K562 (cell line): ENCODE data around the gene TSPYL4. TPM values are rescaled to one million over a fixed set of nuclear protein-coding genes. Genes with fewer than 3 reads are reported as not detected.

Experiments used
- CCNT2 ChIP-seq: IDR thresholded peaks from 2 replicates; pipeline ENCODE4 v1.6.1; 2011; ENCODE audit warnings: borderline replicate concordance, low read depth, mild to moderate bottlenecking, moderate library complexity, mixed read lengths, low read length; ENCODE audit not compliant: insufficient read length; ENCODE audit errors: extremely low read depth
- EGR1 ChIP-seq: fragments of 450-650 bp; conservative IDR thresholded peaks from 2 replicates; pipeline ENCODE4 v1.6.1; 2017; ENCODE audit warnings: mild to moderate bottlenecking
- ELF4 ChIP-seq: fragments of 450-650 bp; formaldehyde crosslinking; IDR thresholded peaks from 2 replicates; pipeline ENCODE4 v1.4.0; 2022; ENCODE audit warnings: missing genetic modification characterization
- ETV6 ChIP-seq, 3 experiments: fragments of 150-350 bp in 1 of 3; sonication (generic) in 1 of 3; formaldehyde crosslinking in 1 of 3; IDR thresholded peaks; 2 replicates each; pipeline versions ENCODE4 v1.6.1 to v1.8.0; 2014 to 2022; ENCODE audit warnings: borderline replicate concordance in 2 of 3, low read depth in 2 of 3, antibody characterized with exemption in 1 of 3, low read length in 1 of 3, mild to moderate bottlenecking in 1 of 3, missing genetic modification reagents in 1 of 3
- EZH2 ChIP-seq: IDR thresholded peaks from 2 replicates; pipeline ENCODE4 v1.6.1; 2012; ENCODE audit warnings: low read depth, mild to moderate bottlenecking, inconsistent platforms, low read length, borderline replicate concordance
- FOXJ2 ChIP-seq: fragments of 200-800 bp; sonication (Bioruptor generic); IDR thresholded peaks from 2 replicates; pipeline ENCODE4 v1.6.1; 2016; ENCODE audit warnings: missing genetic modification characterization, missing compliant biosample characterization
- MLLT1 ChIP-seq, 2 experiments: fragments of 450-650 bp; IDR thresholded peaks; 2 replicates each; pipeline ENCODE4 v1.6.1; 2016
- OTX1 ChIP-seq: fragments of 450-650 bp; formaldehyde crosslinking; IDR thresholded peaks from 2 replicates; pipeline ENCODE4 v1.4.0; 2022; ENCODE audit warnings: mild to moderate bottlenecking
- PHB ChIP-seq: fragments of 250-450 bp; sonication (Bioruptor Pico); IDR thresholded peaks from 2 replicates; pipeline ENCODE4 v1.5.0; 2021
- PRPF4 ChIP-seq: fragments of 200-400 bp; formaldehyde crosslinking; IDR thresholded peaks from one replicate; pipeline ENCODE4 v1.6.1; 2017; ENCODE audit warnings: low read length, low read depth, mild to moderate bottlenecking; ENCODE audit not compliant: insufficient read depth, poor library complexity, severe bottlenecking
- RAD21 ChIP-seq, 2 experiments: fragments of 250-450 bp in 1 of 2; fragments of 450-650 bp in 1 of 2; sonication (Bioruptor Pico) in 1 of 2; formaldehyde crosslinking in 1 of 2; IDR thresholded peaks in 1 of 2; conservative IDR thresholded peaks in 1 of 2; 2 replicates each; pipeline versions ENCODE4 v1.4.0 to v1.8.0; 2020 to 2022; ENCODE audit warnings: mild to moderate bottlenecking in 2 of 2, moderate library complexity in 1 of 2
- RNF219 ChIP-seq: fragments of 250-450 bp; sonication (Bioruptor Pico); IDR thresholded peaks from 2 replicates; pipeline ENCODE4 v1.5.0; 2022; ENCODE audit warnings: mild to moderate bottlenecking
- YBX1 ChIP-seq: fragments of 450-650 bp; IDR thresholded peaks from 2 replicates; pipeline ENCODE4 v1.7.1; 2016; ENCODE audit warnings: mild to moderate bottlenecking
- ZBTB1 ChIP-seq: sonication (generic); formaldehyde crosslinking; IDR thresholded peaks from 2 replicates; pipeline ENCODE4 v1.8.1; 2023; ENCODE audit warnings: missing genetic modification reagents, low read depth, mild to moderate bottlenecking, borderline replicate concordance
- ZFP30 ChIP-seq: fragments of 250-450 bp; sonication (Bioruptor Pico); IDR thresholded peaks from 2 replicates; pipeline ENCODE4 v1.8.0; 2022; ENCODE audit warnings: moderate library complexity, mild to moderate bottlenecking, inconsistent platforms, borderline replicate concordance
- ZNF280A ChIP-seq: fragments of 450-650 bp; IDR thresholded peaks from 2 replicates; pipeline ENCODE4 v1.6.1; 2018; ENCODE audit warnings: mild to moderate bottlenecking, low read depth; ENCODE audit not compliant: partially characterized antibody
- ZNF507 ChIP-seq: conservative IDR thresholded peaks from 2 replicates; pipeline ENCODE4 v1.6.1; 2017; ENCODE audit warnings: missing genetic modification characterization, missing compliant biosample characterization
- ZSCAN29 ChIP-seq: fragments of 450-650 bp; IDR thresholded peaks from 2 replicates; pipeline ENCODE4 v1.6.1; 2017
- polyA plus RNA-seq, 8 experiments: library from polyadenylated mRNA; depleted of rRNA in 4 of 8; stranded (reverse) in 5 of 8; unstranded in 3 of 8; fragments of >200 nt; fragmentation: Nextera tagmentation in 2 of 8; fragmentation: Illumina TruSeq in 1 of 8; extraction: Ambion mirVana in 2 of 8; extraction: Trizol in 1 of 8; gene quantifications; 2 replicates each; pipeline versions ENCODE4 v1.2.1 to v1.2.3, GENCODE V29; 2011 to 2014; ENCODE audit warnings: inconsistent platforms in 1 of 8, missing spikeins in 1 of 8
- total RNA-seq, 7 experiments: library from RNA; depleted of rRNA in 6 of 7; stranded (reverse); fragments of >200 nt in 6 of 7; fragmentation: Illumina TruSeq in 2 of 7; extraction: Trizol in 2 of 7; gene quantifications; 2 replicates each; pipeline versions ENCODE4 v1.2.1 to v1.2.3, GENCODE V29; 2011 to 2021; ENCODE audit warnings: low replicate concordance in 1 of 7
- TF ChIP-seq, protein P1 (sequence below): fragments of 450-650 bp; formaldehyde crosslinking; IDR thresholded peaks from 2 replicates; pipeline ENCODE4 v1.4.0; 2020; ENCODE audit warnings: mild to moderate bottlenecking, moderate library complexity
- TF ChIP-seq, protein P2 (sequence below): fragments of 450-650 bp; formaldehyde crosslinking; conservative IDR thresholded peaks from 2 replicates; pipeline ENCODE4 v1.4.0; 2022; ENCODE audit warnings: mild to moderate bottlenecking, missing genetic modification characterization

Gene TSPYL4
- total and polyA plus RNA-seq, 9 of the 15 experiments (the other 6 are each of a cell fraction or from before 2014, with no cell fraction given) = 0.69 to 18.0 (median 9.1) TPM

DNA sequence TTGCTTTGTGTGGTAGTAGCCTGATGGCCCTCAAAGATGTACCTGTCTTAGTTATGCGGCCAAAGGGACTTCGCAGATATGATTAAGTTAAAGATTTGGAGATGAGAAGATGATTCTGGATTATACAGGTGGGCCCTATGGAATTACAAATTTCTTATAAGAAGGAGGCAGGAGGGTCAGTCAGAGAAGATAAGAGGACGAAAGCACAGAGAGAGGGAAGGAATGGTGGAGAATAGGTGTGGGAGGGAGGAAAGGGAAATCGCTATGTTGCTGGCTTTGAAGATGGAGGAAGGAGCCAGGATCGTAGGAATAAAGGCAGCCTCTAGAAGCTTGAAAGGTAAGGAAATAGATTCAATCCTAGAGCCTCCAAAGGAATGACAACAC lies 27.1 kb upstream of the TSPYL4 start (continued):
- peak in 1 of 2 experiments; percentile 14; a peak in 1 of 4 replicates for TF ChIP-seq MLLT1 (IDR thresholded peaks at IDR 0.05)
- no peak for TF ChIP-seq ZNF280A
- no peak for TF ChIP-seq YBX1
- TF ChIP-seq CCNT2 = no peak
- no peak for TF ChIP-seq EGR1
- TF ChIP-seq, protein P1, sequence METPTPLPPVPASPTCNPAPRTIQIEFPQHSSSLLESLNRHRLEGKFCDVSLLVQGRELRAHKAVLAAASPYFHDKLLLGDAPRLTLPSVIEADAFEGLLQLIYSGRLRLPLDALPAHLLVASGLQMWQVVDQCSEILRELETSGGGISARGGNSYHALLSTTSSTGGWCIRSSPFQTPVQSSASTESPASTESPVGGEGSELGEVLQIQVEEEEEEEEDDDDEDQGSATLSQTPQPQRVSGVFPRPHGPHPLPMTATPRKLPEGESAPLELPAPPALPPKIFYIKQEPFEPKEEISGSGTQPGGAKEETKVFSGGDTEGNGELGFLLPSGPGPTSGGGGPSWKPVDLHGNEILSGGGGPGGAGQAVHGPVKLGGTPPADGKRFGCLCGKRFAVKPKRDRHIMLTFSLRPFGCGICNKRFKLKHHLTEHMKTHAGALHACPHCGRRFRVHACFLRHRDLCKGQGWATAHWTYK = 0 out of 2 replicates have a peak, but pooled peaks have one; percentile 58
- TF ChIP-seq ZNF507 (tag) = no peak
- TF ChIP-seq ZFP30 (CRISPR knock-in tag) = no peak
- TF ChIP-seq PRPF4 = no peak
- TF ChIP-seq ZSCAN29 = no peak
- TF ChIP-seq ZBTB1 (CRISPR knock-in tag) = no peak
- TF ChIP-seq EZH2 = no peak
- 0 out of 2 replicates have a peak, but pooled peaks have one; percentile 24 for TF ChIP-seq FOXJ2 (tag)
- no peak for TF ChIP-seq RNF219 (CRISPR knock-in tag)
- TF ChIP-seq OTX1 (CRISPR knock-in tag) = peak; percentile 85
- peak; percentile 49; the same call in 1 of the 2 replicates for TF ChIP-seq ELF4
- TF ChIP-seq, protein P2, sequence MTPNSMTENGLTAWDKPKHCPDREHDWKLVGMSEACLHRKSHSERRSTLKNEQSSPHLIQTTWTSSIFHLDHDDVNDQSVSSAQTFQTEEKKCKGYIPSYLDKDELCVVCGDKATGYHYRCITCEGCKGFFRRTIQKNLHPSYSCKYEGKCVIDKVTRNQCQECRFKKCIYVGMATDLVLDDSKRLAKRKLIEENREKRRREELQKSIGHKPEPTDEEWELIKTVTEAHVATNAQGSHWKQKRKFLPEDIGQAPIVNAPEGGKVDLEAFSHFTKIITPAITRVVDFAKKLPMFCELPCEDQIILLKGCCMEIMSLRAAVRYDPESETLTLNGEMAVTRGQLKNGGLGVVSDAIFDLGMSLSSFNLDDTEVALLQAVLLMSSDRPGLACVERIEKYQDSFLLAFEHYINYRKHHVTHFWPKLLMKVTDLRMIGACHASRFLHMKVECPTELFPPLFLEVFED (CRISPR knock-in tag) = peak; percentile 87
- TF ChIP-seq PHB = no peak
- no peak for TF ChIP-seq RAD21 (CRISPR knock-in tag; conservative IDR thresholded peaks at IDR 0.05 in 1 of 2, IDR thresholded peaks at IDR 0.05 in 1 of 2)
- no peak for TF ChIP-seq ETV6 (IDR thresholded peaks at IDR 0.05; ENCODE audit: borderline replicate concordance in 1 of 2, low read depth in 2 of 2, low read length in 1 of 2)
- no peak for TF ChIP-seq ETV6 (CRISPR knock-in tag; IDR thresholded peaks at IDR 0.05; ENCODE audit: borderline replicate concordance)
